Measurements from ENCODE around the gene PLXNA4.

DNA sequence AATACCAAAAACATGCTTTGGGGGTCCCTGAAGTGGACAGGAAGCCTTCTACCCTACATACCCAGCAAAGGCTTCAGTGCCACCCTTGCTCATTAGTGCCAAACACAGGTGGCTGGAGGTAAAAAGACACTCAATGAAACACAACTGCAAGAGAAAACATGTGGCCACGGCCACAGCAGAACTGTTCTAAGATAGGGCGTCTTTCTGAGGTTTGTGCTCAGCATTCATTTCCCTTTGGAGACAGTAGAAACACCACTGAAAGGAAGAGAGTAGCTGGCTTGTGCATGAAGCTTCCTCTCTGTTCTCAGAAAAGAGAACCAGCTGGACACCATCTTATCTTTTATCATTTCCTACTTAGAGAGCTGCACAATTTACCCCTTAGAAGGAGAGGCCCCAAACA is 143.0 kb downstream of the PLXNA4 start:
- TF ChIP-seq, protein P1, sequence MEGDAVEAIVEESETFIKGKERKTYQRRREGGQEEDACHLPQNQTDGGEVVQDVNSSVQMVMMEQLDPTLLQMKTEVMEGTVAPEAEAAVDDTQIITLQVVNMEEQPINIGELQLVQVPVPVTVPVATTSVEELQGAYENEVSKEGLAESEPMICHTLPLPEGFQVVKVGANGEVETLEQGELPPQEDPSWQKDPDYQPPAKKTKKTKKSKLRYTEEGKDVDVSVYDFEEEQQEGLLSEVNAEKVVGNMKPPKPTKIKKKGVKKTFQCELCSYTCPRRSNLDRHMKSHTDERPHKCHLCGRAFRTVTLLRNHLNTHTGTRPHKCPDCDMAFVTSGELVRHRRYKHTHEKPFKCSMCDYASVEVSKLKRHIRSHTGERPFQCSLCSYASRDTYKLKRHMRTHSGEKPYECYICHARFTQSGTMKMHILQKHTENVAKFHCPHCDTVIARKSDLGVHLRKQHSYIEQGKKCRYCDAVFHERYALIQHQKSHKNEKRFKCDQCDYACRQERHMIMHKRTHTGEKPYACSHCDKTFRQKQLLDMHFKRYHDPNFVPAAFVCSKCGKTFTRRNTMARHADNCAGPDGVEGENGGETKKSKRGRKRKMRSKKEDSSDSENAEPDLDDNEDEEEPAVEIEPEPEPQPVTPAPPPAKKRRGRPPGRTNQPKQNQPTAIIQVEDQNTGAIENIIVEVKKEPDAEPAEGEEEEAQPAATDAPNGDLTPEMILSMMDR (IDR thresholded peaks at IDR 0.05) = no peak
- no peak for TF ChIP-seq POLR2AphosphoS5 (IDR thresholded peaks at IDR 0.05; ENCODE audit: insufficient read depth in 1 of 2, low read depth in 1 of 2)

Data from vagina (tissue), 2 donors.